GM12864 (cell line): ENCODE results near the gene BICD2.

Source experiments
- DNase-seq: peaks from one replicate; pipeline ENCODE4 v3.0.0-alpha.2; 2011; ENCODE audit warnings: low read depth
- H3K4me3 ChIP-seq: 2 replicates; pipeline ENCODE4 v1.5.1; 2011; ENCODE audit warnings: mild to moderate bottlenecking, low read depth, low read length, control low read depth
- CTCF ChIP-seq: IDR thresholded peaks from 2 replicates; pipeline ENCODE4 v1.5.1; 2011; ENCODE audit warnings: low read depth, mild to moderate bottlenecking, moderate library complexity, low read length, control low read depth, inconsistent platforms; ENCODE audit errors: missing control alignments

BICD2 gene

GRCh38 chr9:92716557-92716956 lies 48.1 kb downstream of the BICD2 start:
- DNase-seq: no peak
- H3K4me3 ChIP-seq: no peak overlapping the region
- TF ChIP-seq CTCF: peak; percentile 92

GRCh38 chr9:92715488-92716231 lies 49.0 kb downstream of the BICD2 start:
- no peak for TF ChIP-seq CTCF
- H3K4me3 ChIP-seq: no peak overlapping the region
- no peak for DNase-seq

- no peak for TF ChIP-seq CTCF
- no peak for DNase-seq
- no peak overlapping the region for H3K4me3 ChIP-seq
Observed at GRCh38 chr9:92714787-92715487, 49.7 kb downstream of the BICD2 start.

- no peak for TF ChIP-seq CTCF
- no peak for DNase-seq
- H3K4me3 ChIP-seq: no peak overlapping the region
Observed at GRCh38 chr9:92714016-92714415, 50.6 kb downstream of the BICD2 start.

GRCh38 chr9:92713528-92713927 lies 51.1 kb downstream of the BICD2 start:
- no peak overlapping the region for H3K4me3 ChIP-seq
- no peak for TF ChIP-seq CTCF

GRCh38 chr9:92712767-92713166 lies 51.9 kb downstream of the BICD2 start:
- TF ChIP-seq CTCF: no peak
- no peak overlapping the region for H3K4me3 ChIP-seq
- no peak for DNase-seq

More at GRCh38 chr9:92713528-92713927, 51.1 kb downstream of the BICD2 start:
- DNase-seq: no peak

GRCh38 chr9:92711844-92712243 lies 52.8 kb downstream of the BICD2 start:
- H3K4me3 ChIP-seq: no peak overlapping the region
- DNase-seq: no peak
- TF ChIP-seq CTCF: no peak
